ENCODE data around the gene SLC9C2.

Gene SLC9C2

DNA sequence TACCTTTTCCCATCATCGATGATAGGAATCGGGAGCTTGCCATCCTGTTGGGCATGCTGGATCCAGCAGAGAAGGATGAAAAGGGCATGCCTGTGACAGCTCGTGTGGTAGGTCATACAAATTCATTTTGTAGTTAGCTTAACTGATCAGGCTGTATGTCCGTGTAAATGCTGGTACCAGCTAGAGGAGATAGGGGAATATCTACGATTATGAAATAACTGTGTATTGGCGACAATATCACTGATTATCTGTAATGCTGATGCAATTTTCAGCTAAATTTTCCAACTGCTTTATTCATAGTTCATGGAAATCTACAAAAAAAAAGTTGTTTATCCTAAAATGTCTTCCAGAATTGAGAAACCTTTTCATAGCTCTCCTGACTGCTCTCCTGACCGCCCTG, 117.5 kb downstream of the SLC9C2 start:
- TF ChIP-seq CTCF (IDR thresholded peaks at IDR 0.05; ENCODE audit: low read depth, low read length): no peak
- no peak overlapping the region for H3K4me3 ChIP-seq (replicated peaks in 1 of 2; ENCODE audit: low read depth in 2 of 2, low read length in 2 of 2)
- DNase-seq (ENCODE audit: low read depth in 2 of 2): no peak

DNA sequence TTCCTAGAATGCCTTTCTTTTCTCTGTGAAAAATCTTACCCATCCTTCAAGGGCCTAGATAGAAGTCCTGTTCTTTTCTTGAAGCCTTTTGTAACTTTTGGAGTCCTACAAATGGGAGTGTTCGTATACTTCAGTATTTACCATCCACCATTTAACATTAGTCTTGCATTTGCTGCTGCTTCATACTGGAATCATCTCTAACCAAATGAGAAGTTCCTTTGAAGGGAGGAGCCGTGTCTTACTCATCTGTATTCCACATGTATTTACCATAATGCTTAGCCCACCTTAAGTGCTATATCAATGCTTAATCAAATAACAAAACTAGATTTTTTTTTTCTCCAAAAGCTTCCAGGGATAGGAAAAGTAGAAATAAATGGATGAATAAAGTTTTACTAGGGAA, 118.6 kb downstream of the SLC9C2 start:
- TF ChIP-seq CTCF (IDR thresholded peaks at IDR 0.05; ENCODE audit: low read depth, low read length): no peak
- no peak for DNase-seq (ENCODE audit: low read depth in 2 of 2)
- no peak overlapping the region for H3K4me3 ChIP-seq (replicated peaks in 1 of 2; ENCODE audit: low read depth in 2 of 2, low read length in 2 of 2)

- TF ChIP-seq CTCF (IDR thresholded peaks at IDR 0.05; ENCODE audit: low read depth, low read length): no peak
- no peak overlapping the region for H3K4me3 ChIP-seq (replicated peaks in 1 of 2; ENCODE audit: low read depth in 2 of 2, low read length in 2 of 2)
- no peak for DNase-seq (ENCODE audit: low read depth in 2 of 2)
Measured at GRCh38 chr1:173482683-173483082, 120.2 kb downstream of the SLC9C2 start.

DNA sequence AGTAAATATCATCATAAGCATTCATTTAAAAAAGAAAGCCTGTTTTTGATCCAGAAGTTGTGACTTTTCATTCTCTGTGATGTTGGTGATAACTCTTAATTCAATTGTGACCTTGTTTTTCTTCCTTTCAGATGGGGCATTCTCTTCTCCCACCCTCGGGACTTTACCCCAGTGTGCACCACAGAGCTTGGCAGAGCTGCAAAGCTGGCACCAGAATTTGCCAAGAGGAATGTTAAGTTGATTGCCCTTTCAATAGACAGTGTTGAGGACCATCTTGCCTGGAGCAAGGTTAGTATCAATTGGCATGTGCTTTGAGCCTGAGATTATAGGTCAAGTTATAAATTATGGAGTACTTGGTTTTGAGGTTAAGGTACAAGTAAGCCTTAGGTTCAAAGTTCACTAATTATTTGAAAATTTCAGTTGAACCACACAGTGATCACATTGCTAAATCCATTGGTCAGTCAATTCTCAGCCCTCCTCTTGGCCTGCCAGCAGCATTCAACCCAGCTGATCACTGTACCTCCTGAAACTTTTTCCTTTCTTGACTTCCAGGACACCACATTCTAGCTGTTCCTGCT, 121.6 kb downstream of the SLC9C2 start:
- no peak overlapping the region for H3K4me3 ChIP-seq (replicated peaks in 1 of 2; ENCODE audit: low read depth in 2 of 2, low read length in 2 of 2)
- DNase-seq (ENCODE audit: low read depth in 2 of 2): no peak
- TF ChIP-seq CTCF (IDR thresholded peaks at IDR 0.05; ENCODE audit: low read depth, low read length): no peak

DNA sequence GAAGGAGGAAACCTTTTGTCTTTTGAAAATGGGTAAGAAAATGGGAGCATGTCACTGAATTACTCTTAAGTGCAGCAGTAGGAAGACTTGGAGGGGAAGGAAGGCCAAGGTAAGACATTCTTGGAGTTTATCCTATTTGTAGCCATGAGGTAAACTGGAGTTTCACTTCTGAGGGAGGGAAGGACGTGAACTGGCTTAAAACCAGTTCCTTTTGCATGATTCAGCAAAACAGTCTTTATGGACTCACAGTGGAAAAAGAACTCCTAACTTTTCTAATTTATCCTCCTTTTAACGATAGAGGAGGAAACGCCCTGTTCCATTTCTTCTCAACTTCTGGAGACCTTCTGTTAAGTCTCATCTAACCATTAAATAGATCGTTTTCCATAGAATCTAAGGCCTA, 123.2 kb downstream of the SLC9C2 start:
- TF ChIP-seq CTCF (IDR thresholded peaks at IDR 0.05; ENCODE audit: low read depth, low read length): no peak
- DNase-seq (ENCODE audit: low read depth in 2 of 2): peak; percentile 30 to 51
- peak overlapping the region; percentile 83 to 85 for H3K4me3 ChIP-seq (replicated peaks in 1 of 2; ENCODE audit: low read depth in 2 of 2, low read length in 2 of 2)

GRCh38 chr1:173478094-173478674, 124.7 kb downstream of the SLC9C2 start:
- peak overlapping the region; percentile 83 to 85 for H3K4me3 ChIP-seq (replicated peaks in 1 of 2; ENCODE audit: low read depth in 2 of 2, low read length in 2 of 2)
- DNase-seq (ENCODE audit: low read depth in 2 of 2): peak; percentile 83 to 92
- no peak for TF ChIP-seq CTCF (IDR thresholded peaks at IDR 0.05; ENCODE audit: low read depth, low read length)

Data from cardiac fibroblast (primary cell).